Measurements from ENCODE around the gene MMD2. TPM values are rescaled to one million over a fixed set of nuclear protein-coding genes. Genes with fewer than 3 reads are reported as not detected.

Gene MMD2
- polyA plus RNA-seq, 12 donors, result 0.07 to 0.59 (median 0.11) TPM; not detected in 6

DNA sequence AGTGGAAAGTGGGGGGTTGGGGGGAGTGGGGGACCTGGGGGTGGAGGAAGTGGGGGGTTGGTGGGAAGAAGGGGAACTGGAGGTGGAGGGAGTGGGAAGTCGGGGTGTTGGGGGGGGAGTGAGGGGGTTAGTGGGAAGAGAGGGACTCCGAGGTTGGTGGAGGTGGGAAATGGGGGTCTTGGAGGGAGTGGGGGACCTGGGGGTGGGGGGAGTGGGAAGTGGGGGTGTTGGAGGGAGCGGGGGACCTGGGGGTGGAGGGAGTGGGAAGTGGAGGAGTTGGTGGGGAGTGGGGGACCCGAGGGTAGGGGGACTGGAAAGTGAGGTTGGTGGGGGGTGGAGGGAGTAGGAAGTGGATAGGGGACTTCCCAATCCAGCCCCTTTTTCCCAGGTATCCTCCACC, 906 bp upstream of the MMD2 start:
- DNase-seq, result no peak

DNA sequence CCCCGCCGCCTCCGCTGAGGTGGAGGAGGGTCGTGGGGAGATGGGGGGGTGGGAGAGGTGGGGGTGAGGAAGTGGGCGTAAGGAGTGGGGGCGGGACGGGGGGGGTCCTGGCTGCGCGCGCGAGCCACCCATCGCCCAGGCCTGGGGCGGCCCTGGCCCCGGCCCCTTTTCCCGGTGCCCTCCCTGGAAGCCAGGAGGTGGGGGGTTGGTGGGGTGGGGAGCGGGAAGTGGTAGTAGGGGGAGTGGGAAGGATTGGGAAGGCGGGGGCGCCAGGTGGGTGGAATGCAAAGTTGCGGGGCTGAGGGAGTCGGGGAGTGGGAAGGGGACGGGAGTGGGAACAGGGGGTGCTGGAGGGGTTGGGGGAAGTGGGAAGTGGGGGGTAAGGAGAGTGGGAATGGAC, 319 bp upstream of the MMD2 start:
- DNase-seq, result no peak

DNA sequence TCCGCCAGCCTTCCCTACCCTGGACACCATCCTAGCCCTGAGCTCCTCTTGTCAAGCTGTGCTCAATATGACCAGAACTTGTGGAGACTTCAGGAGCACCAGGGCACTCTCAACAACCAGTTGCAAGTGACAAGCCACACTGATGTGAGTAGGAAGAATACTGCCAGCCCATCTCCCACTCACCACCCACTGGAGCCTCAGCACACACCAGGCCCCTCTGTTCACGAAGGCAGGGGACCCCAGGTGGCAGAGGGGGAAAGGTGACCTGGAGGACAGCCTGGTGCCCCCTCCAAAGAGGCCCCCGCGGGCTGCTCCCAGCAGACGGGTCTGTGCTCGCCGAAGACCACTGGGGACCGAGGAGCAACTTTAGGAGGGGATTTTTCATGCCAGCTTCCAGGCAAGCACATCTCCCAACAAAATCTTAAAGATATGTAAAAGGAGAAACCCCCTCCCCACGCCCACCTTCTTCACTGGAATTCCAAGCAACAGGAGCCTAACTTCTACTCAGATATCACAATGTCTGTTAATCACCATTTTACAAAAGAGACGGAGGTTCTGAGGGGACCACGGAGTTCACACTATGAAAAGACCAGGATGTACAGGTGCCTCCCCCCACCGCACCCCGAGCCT, 1.0 kb downstream of the MMD2 start:
- no peak for DNase-seq

DNA sequence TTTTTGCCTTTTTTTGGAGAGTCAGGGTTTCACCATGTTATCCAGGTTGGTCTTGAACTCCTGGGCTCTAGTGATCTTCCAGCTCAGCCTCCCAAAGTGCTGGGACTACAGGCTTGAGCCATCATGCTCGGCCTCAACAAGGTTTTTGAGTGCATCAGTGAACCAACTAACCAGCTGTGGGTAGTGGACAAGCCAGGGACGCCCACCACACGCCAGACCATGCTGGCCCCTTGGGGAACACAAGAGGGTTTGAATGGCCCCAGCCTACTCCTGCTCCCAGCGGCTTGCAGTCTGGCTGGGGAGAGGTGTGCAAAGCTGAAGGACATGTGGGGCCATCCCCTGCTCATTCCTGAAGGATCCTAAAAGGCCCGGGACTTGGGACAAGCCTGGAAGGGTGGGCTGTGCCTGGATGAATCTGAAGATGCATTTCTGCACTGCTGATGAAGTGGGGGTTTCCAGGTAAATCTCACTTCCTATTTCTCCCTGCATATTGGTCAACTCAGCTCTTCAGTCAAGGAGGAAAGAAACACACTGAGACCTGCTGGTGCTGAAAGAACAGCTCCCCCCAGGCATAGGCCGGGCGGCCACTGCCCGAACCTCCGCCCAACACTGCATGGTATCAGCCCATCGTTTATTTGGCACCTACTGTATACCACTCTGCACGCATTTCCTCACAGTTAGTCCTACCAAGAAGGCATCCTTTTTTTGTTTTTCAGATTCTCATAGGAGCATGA, 6.9 kb downstream of the MMD2 start:
- DNase-seq, result no peak

DNA sequence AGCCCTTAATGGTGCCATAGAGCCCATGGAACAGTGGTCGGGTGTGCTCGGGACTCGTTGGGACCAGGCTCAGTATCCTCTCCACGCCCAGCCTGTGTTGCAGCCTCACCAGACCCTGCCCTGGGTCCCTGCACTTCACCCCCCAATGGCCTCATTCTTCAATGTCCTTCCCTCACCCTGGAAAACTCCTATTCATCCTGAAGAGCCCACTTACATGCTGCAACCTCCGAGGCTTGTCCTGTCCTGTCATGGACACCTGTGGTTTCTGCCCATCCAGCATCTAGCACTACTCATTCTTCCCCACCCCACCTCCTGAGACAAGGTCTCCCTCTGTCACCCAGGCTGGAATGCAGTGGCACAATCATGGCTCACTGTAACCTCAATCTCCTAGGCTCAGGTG, 7.7 kb downstream of the MMD2 start:
- no peak for DNase-seq

DNA sequence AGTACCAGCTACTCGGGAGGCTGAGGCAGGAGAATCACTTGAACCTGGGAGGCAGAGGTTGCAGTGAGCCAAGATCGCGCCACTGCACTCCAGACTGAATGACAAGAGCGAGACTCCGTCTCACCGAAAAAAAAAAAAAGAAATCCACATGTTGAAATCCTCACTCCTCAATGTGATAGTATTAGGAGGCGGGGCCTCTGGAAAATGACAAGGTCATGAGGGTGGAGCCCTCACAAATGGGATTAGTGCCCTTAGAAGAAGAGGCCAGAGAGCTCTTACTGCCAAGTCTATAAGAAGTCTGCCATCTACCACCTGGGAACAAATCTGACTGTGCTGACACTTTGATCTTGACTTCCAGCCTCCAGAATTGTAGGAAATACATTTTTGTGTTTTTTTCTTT, 10.6 kb downstream of the MMD2 start:
- DNase-seq, result no peak

DNA sequence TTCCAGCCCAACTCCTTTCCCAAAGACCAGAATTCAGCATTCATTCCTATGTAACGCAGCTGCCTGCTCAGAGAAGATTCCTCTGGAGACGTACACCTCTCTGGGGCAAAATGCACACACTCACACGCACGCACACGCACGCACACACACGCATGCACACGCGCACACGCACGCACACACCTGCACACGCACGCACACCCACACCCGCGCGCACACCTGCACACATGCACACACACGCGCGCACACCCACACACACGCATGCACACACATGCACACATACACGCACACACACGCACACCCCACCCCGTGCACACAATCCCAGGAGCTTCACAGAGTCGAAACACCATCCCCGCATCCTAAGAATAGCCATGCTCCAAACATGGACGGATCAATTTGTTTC, 13.0 kb downstream of the MMD2 start:
- no peak for DNase-seq

DNA sequence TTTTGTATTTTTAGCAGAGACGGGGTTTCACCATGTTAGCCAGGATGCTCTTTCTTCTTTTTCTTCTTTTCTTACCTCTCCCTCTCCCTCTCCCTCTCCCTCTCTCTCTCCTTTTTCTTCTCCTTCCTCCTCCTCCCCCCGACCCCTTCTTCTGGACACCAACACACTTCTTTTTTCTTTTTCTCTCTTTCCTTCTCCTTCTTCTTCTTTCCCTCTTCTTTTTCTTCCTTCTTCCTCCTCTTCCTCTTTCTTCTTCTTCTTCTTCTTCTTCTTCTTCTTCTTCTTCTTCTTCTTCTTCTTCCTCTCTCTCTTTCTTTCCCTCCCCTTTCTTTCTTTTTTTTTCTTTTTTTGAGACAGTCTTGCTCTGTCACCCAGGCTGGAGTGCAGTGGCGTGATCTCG, 14.0 kb downstream of the MMD2 start:
- no peak for DNase-seq

DNA sequence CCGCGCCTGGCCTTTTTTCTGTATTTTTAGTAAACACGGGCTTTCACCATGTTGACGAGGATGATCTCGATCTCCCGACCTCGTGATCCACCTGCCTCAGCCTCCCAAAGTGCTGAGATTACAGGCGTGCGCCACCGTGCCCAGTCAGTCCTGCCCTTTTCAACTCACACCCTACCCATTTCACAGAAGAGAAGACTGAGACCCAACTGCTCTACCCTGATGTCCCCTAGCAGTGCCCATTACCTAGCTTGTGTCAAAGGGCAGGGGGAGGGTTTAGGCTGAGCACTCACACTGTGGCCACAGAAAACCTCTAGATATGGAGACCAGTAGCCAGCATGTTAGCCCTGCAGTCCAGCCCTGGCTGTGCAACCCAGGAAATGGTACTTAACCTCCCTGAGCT, 15.7 kb downstream of the MMD2 start:
- no peak for DNase-seq

DNA sequence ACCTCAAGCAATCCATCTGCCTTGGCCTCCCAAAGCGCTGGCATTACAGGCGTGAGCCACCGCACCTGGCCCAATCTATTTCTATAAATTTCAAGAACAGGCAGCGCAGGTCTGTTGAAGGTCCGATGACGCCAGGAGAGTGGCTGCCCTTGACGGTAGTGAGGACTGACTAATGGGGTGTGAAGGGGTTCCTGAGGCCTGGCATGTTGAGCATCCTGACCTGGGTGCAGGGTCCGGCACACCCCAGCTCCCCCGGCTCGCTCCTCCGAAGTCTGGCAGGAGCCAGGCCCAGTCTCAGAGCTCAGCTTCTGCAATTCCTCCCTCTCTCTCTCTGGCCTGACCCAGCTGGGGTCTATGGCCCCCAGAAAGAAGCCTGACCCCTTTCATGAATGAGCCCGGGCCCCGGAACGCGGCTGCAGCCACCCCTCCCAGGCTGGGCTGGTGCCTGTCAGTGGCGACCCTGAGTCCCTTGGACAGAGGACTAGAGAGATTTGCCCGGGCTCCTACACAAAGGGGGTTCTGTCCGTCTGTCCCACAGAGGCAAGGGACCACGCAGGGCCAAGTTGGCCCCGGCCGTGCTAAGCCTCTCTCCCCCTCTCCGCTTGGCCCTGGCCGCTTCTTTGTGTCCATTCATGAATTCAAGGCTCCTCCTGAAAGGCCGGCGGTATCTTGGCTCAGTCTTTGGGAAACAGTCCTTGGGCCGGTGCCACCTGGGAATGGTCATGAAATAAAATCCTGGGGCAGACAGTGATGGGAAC, 18.8 kb downstream of the MMD2 start:
- DNase-seq, result no peak

DNA sequence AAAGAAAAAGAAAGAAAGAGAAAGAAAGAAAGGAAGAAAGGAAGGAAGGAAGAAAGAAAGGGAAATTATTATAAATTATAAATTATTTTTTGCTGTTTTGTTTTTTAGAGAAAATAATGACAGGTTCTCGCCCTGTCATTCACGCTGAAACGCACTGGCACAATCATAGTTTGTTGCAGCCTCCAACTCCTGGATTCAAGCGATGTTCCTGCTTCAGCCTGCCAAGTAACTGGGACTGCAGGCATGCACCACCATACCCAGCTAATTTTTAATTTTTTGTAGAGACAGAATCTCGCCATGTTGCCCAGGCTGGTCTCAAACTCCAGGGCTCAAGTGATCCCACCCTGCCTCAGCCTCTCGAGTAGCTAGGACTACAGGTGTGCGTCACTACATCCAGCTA, 21.6 kb downstream of the MMD2 start:
- DNase-seq, result no peak

DNA sequence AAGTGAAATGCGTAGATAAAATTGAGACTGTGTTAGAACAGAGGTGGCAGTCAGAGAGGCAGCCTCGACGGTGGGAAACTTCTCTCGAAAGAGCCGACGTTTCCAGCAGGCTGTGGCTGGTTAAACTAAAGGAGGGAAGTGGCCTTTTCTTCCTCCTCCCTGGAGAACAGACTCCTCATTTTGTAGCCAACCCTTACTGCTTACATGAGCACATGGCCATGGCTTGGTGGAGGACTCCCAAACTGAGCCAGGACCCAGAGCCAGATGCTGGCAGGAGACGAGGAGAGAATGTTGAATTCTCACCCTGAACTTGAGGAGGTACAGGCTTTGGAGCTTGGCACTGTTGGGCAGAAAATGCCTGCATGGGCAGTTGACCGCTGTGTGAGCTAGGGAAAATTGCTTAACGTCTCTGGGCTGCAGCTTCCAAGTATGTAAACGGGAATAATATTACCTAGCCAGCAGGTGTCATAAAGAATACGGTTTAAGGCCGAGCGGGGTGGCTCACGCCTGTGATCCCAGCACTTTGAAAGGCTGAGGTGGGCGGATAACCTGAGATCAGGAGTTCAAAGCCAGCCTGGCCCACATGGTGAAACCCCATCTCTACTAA, 24.5 kb downstream of the MMD2 start:
- DNase-seq, result no peak

DNA sequence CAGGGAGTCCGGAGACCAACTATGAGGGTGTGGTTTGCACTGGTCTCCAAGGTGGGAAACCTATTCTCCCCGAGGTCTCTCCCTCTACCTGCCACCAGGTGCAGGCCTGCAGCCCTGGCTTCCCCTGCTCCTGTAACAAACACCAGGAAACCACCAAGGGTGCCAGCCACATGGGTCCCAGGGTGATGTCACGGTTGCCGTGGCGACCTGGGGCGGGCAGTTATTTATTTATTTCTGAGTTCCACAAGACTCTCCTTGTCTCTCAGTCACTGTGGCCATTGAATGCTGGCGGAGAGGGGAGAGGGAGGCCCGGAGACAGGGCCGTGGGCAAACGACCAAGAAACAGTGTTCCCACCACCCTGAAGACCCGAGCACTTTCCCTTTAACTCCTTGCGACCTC, 27.0 kb downstream of the MMD2 start:
- no peak for DNase-seq

DNA sequence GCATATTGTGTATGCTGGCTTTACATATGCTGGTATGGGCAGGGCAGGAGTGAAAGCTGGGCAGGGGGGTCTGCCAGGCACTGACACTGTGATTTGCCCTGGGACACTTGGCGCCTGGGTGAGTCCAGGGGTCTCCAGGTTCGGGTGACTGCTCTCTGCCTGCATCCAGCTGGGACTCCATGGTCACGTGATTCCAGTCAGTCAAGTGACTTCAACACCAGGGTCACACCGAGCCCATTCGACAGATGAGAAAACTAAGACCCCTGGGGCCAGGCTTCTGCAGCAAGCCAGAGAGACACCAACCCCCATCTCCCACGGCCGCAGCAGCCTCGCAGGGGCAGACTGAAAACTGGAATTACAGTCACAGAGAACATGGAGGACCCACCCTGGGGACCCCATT, 30.0 kb downstream of the MMD2 start:
- no peak for DNase-seq

DNA sequence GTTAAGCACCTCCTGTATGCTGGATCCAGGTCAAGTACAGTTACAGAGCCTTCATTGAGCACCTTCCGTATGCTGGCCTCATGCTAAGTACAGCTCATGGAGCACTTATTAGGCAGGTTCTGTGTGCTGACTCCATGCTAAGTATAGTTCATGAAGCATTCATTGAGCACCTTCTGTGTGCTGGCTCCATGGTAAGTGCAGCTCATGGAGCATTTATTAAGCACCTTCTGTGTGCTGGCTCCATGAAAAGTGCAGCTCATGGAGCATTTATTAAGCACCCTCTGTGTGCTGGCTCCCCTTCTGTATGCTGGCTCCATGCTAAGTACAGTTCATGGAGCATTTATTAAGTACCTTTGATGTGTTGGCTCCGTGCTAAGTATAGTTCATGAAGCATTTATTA, 30.5 kb downstream of the MMD2 start:
- DNase-seq, result no peak

DNA sequence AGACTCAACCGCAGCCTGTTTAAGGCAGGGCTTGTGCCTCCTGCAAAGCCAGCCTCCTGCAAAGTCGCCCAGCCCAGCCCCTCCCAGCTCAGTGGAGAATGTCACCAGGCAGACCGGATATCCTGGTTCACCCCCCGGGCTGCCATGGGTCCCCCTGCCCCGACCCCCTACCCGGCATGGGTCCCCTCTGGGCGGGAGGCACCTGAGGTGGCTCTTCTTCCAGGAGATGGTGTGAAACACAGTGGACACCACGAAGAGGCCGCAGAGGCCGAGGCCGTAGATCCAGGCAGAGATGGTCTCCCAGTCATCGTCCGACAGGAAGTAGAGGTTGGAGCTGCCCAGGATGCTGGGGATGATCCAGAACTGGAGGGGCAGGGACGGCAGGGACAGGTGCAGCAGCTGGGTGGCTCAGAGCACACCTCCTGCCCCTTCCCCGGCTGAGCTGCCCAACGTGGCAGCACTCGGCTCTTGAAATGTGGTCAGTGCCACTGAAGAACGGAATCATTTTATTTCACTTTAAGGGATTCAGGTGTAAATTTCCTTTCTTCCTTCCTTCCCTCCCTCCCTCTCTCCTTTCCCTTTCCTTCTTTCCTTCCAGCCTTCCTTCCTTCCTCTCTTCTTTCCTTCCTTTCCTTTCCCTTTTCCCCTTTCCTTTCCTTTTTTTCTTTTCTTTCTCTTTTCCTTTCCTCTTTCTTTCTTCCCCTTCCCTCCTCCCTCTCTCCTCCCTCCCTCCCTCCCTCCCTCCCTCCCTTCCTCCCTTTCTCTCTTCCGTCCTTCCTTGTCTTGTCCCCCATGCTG, 38.8 kb downstream of the MMD2 start:
- no peak for DNase-seq

DNA sequence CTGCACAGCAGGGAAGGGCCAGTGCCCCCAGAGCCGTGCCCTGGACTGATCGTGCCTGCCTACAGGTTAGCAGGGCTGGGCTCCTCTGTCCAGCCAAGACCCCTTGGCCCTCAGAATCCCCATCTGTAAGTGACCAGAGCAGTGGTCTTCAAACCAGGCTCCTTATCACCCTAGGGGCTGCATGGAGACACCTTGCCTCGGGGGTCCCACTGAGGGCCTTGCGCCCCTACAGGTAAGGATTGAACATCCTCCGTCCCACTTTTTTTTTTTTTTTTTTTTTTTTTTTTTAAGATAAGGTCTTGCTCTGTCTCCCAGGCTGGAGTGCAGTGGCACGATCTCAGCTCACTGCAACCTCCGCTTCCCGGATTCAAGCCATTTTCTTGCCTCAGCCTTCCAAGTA, 42.9 kb downstream of the MMD2 start:
- no peak for DNase-seq

DNA sequence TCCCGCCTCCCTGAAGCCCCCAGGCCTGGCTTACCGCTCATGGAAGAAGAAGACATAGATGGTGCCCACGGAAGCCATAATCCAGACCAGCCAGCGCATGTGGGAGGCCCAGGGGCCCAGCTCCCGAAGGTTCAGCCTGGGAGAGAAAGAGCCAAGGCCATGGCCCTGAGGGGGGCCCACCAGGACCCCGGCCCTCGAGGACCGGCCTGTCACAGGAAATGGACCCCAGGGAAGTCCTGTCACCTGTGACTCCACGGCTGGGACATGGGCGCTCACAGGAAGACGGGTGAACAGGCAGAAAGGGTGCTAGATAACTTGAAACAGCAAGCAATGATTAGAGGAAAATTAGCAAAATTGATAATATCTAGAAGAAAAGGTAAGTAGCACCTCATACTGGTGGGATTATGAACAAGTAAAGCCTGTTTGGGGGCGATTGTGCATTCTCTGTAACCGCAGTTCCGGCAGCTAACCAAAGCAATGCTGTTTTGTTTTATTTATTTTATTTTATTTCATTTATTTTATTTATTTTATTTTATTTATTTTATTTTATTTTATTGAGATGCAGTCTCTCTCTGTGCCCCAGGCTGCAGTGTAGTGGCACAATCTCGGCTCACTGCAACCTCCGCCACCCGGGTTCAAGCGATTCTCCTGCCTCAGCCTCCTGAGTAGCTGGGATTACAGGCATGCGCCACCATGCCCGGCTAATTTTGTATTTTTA, 47.7 kb downstream of the MMD2 start:
- DNase-seq, result no peak

DNA sequence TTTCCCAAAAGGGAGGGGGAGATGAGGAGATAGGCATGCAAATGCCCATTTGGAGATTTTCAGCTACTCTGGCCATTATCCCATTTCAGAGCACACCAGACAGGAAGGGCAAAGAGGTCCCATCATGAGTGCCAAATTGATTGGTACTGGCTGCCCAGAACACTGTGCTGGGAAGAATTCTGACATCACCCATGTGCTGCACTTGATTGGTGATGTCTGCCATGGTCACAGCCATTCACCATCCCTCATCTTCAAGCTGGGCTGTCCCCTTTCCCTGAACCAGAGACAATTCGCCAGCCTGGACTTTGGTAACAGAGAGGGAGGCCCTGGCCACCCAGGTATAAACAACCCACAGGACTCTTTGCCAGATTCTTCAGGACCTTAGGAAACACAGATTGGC, 52.3 kb downstream of the MMD2 start:
- DNase-seq, result no peak

DNA sequence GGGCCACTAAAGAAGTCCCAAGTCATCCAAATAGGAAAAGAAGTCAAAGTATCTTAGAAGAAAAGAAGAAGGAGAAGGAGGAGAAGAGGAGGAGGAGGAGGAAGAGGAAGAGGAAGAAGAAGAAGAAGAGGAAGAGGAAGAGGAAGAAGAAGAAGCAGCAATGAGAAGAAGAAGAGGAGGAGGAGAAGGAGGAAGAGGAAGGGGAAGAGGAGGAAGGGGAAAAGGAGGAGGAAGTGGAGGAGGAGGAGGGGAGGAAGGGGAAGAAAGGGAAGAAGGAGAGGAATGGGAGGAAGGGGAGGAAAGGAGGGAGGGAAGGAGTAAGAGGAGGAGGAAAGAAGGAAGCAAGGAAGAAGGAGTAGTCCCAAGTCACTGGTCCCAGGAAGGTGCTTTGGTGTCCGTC, 53.8 kb downstream of the MMD2 start:
- no peak for DNase-seq

DNA sequence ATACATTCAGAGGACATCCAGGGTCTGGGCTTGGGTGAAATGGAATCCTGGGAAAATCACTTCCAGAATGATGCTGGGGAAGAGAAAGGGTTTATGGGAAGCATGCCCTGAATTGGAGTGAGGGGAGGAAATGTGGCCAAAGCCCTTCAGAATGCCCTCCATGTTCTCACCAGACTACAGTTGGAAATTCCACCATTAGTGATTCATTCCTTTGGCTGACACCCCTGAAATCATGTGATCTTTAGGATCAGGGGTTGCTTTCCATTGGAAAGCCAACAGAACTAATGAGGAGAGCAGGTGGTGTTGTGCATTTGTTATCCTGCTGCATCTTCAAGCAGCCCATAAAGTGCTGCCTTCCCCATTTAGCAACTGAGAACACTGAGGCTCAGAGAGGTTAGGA, 54.6 kb downstream of the MMD2 start:
- DNase-seq, result no peak

All from muscle of arm (tissue), 12 donors.